HG02970 (cell line): ENCODE measurements around the gene FLT1.

Experiments
- ATAC-seq: cut with Tn5 transposase; IDR thresholded peaks from one replicate; pipeline ENCODE4 v1.9.1; 2021; ENCODE audit warnings: mild to moderate bottlenecking, moderate library complexity, moderate number of reproducible peaks; ENCODE audit not compliant: unreplicated experiment, low FRiP score

The FLT1 gene

DNA sequence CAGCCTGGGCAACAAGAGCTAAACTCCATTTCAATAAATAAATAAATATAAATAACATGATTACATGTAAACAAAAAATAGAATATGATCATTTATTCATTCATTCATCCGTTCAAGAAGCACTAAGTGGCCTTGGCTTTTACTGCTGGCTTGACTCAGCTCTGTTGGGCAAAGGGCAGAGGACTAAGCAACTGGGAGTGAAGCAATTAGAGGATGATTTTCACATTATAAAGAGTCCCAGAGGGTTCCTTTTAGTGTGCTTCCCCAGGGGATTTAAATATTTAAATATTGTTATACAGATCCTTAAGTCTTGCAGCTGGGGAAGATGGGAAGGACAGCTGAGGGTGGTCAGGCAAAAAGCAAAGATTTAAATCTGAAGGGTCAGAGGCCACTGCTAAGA is 34.9 kb upstream of the FLT1 start:
- ATAC-seq = no peak

DNA sequence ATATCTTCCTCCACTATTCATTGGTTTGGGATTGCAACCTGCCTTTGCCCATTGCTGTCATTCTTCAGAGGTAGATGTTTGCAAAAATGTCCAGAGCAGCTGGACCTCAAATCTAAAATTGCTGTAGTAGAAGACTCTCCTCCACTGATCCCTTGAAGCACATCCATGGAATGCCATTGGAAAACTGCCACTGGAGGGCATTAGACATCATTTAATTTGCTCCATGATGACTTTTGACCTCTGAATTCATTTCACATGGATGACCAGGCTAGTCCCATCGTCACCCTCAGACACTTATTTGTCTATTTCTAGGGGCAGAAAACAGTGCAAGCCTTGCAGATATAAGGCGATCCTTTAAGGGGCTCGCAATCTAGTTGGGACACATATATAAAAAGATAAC is 33.9 kb upstream of the FLT1 start:
- no peak for ATAC-seq

DNA sequence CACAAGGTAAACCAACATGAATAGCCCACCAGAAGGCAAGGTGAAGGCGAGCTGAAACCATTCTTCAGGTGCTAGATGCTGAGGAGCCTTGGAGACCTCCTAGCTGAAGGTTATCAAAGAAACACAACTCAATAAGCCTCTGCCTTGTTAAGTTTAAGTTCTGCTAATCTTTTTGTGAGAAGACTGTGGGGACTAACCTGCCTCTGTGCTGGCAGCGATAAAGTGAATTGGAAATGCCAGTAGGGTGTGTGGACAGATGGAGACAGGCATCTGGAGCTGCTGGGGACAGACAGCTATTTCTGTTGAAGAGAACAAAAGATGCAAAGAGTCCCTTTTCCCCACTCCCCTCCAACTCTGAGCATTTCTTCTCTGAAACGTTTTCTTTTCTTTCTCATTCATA is 33.5 kb upstream of the FLT1 start:
- ATAC-seq = no peak

DNA sequence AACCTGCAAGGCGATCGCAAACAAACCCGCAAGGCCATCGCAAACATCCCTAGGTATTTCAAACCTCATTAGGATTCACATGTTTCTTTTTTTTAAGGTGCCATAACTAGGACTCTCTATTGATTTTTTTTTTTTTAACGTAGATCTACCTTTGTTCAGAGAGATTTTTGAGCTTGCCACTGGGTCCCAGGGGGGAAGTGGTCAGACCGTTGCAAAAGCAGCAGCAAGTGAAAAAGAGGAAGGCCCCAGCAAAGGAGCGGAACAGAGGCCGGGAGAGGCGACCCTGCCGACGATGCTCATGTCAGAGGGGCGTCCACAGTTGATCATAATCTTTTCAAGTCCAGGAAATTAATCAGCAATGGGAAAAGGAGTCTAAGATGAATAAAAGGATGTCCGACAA is 32.7 kb upstream of the FLT1 start:
- ATAC-seq = no peak

DNA sequence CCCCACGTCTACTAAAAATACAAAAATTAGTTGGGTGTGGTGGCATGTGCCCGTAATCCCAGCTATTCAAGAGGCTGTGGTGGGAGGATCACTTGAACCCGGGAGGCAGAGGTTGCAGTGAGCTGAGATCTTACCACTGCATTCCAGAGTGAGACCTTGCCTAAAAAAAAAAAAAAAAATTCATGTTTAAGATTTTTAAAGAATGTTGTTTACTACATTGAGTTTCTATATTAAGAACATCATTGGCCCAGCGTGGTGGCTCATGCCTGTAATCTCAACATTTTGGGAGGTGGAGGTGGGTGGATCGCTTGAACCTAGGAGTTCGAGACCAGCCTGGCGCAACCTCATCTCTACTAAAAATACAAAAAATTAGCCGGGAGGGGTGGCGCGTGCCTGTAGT is 31.9 kb upstream of the FLT1 start:
- ATAC-seq = no peak

DNA sequence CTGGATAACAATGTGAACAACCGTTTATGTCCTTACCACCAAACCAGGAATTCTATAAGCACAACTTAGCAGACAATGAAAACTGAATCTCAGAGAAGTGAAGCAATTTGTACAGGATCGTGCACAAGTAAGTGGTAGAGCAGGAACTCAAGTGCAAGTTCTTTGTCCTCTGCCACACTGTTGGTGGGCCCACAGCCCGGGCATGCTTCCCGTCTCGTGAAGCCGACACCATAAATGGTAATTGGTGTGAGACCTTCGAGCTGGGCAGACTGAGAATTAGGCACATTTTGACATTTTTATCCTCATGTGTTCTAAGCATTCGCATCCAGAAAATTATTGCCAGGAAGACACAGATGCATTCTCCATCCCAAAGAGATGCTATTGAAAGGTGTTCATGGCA is 27.9 kb upstream of the FLT1 start:
- no peak for ATAC-seq

DNA sequence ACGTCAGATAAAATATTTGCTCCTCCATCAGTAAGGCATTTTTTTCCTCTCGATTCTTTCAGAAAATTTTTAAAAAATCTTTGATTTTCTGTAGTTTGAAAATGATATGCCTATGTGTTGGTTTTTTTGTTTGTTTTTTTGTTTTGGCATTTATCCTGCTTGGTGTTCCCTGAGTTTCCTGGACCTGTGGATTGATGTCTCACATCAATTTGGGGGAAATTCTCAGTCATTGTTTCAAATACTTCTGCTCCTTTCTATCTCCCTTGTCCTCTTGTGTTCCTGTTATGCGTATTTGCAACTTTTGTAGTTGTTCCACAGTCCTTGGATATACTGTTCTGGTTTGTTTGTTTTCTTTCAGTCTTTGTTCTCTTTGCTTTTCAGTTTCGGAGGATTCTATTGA is 18.8 kb upstream of the FLT1 start:
- ATAC-seq = no peak

DNA sequence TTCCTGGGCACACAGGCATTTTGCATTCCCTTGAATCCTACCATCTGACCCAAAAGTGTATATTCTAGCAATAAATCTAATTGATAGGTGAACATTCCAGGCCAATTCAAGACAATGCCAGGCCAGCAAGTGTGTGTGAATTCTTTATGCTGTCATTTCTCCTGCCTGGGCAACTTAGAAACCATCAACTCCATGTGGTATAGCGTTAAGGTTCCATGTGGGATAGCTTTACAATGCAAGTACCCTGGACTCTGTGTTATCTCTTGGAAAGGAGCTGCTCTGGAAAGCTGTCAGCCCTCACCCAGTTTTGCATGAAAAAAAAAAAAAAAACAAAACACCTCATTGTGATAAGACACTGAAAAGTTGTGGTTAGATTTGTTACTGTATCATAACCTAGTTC is 15.6 kb upstream of the FLT1 start:
- ATAC-seq = no peak

DNA sequence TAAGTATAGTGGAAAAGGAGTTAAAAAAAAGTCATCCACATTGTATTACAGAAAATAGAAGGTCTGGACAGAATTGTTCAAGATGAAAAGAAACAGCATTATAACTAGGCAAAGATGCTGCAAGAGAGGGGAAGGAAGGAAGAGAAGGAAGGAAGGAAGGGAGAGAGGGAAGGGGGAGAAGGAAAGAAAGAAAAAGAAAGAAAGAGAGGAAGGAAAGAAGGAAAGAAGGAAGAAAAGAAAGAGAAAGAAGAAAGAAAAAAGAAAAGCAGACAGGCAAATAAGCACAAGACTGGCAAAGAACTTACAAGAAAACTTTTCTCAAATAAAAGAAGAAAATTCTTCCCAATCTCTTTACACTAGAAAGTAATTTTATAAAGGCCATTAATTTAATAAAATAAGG is 15.1 kb upstream of the FLT1 start:
- no peak for ATAC-seq

DNA sequence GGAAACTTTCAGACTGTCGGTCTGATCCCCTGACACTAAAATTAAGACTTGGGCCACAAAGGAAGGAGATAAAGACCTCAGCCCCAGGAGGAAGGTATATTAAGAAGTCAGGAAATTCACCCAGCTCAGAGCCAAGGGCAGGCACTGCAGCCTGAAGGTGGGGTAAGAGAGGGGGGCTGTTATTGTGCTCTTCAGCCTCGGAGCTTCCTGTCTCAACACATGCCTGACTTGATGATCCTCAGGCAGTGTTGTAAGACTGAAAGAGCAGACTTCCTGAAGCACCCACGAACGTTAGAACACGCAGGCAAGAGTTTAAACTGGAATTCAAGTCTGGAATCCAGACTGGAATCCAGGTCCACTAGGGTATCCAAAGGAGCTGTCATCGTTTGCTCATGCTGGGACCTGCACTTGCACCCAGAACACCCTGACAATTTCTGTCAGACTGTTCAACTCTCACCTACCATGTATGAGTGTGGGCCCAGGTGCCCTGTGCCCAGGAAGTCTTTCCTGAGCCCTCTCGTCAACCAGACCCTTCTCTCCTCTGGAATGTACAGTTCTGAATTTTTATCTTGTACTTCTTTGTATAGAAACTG is 10.7 kb upstream of the FLT1 start:
- no peak for ATAC-seq

DNA sequence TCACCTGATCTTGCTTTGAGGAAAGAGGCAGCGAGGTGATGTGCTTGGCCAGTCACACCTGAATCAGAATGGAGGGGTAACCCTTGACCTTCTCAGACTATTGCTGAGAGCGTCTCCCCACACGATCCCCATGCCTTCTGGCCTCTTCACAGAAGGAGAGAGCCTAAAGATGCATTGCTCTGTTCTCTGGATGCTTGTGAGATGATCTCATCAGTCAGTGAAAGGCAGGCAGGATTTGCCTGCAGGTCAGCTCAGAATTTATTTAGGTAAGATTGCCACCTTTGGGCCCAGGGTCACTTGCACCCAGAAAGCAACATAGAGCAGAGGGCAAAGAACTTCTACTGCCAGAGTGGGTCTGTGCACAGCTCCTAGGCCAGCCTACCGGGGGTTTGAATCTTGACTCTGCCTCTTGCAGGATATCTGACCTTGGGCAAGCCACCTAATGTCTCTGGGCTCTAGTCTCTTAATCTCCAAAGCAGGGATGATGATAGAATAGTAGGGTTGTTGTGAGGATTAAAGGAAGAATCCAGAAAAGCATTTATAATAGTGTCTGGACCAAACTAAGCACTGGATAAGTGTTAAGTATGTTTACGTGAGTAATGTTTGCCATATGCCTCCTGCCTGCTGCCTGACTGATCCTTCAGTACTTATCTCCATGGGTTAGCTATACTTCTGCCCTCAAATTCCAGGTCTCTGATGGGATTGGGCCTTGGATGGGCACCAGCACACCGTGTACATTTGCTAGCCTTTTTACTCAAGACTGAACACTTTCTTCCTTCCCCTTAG is 8.4 kb upstream of the FLT1 start:
- ATAC-seq = no peak

DNA sequence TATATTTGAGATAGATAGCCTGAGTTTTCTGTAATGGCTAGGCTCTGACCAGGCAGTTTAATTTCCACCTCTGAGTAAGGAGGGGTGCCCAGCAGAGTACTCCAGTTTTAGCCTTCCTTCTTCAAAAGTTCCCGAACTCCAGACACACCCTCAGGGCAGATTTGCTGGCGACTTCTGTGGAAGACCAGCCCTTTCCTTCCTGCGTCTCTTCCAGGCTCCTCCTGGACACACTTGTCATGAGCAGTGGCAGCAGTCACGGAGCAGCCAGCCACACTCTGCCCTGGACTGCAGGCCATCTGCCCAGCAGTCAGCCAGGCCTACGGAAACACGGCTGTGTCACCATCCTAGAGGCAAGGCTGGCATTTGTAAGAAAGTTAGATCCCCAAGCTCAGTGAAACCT is 6.6 kb upstream of the FLT1 start:
- no peak for ATAC-seq

DNA sequence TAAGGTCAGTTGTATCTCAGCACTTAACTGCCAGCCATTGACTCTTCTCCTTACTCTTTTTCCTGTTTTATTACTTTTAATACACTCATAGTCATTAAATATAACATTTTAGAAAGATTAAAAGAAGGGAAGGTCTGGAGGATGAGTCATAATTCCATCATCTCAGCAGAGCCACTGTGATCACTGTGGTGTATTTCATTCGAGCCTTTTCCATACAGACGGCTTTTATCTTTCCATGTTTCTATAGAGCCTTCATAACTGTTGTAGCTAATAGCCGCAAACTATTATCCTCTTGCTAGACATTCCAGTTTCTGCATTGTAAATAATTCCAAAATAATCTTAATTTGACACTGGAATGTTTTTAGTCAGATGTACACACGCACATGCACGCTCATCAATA is 4.7 kb upstream of the FLT1 start:
- ATAC-seq = no peak

DNA sequence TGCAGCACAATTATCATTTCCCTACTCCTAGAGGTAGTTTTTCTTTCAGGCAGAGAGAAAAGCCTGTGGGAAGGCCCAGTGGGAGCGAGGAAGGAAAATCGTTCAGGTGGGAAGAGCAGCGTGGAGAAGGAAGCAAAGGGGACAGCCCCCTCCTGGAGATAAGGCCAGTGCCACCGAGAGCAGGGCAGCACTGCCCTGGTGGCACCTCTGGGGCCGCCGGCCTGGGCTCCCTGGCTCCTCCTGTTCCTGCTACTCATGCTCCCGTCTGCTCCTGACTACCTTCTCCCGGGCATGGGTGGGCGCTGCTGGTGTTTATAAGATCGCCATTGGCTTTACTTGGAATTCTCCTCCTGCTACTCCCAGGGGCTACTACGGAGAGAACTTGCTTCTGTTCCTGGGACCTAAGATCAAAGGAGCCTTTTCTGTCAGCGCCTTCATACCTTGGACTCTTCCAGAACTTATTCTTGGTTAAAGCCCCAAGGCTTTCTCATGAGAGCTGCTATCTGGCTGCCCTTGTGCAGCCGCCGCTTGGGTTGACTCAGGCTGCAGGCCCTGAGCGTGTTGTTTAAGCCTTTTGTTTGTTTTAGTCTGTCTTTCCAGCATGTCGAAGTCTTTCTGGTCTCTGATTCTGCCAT is 3.7 kb upstream of the FLT1 start:
- ATAC-seq = no peak

DNA sequence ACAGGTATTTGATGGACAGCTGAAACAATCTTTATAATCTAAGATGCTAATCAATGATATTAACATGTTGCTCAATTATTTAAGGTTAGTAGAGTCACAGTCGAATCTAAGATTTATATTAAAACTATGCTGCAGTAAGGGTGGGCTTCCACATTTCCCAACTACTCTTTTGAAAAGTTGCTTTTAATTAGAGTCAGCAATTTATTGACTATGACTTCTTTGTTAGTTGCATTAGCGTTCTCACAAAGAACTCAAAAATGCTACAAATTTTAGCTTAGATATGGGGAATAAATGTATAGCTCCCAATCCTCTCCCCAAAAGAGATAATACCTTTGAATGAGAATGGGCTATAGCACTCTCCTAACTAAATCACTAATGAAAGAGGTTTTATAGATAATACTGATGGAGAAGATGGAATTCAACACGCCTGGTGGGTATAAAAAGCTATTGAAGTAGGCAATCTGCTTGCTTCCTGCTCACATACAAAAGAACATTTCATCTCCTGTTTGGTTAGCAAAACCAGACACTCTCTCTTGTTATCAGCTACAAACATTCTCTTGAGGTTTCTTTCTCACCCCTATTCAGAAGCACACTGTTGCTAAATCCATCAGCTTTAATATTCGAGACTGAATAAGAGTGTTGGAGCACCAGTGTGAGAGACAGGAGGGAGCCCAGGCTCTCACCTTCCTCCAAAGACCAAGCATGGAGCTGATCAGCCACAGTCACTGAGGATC is 2.4 kb upstream of the FLT1 start:
- no peak for ATAC-seq

DNA sequence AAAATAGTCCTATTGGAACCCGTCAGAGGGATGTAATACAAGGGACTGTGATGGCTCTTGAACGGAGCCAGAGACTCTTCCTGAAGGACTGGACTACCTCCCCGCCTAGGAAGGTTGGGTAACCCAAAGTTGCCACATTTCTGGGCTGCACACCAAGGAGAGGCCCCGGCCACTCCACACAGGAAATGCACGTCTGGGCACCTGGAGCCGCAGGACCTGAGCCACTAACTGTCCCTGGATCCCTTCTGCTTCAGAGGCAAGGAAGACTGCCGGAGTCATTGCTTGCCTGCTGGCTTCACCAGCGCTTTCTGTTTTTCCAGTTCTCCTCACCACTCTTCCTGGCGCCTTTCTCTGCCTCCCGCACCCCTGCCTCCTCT is 1.2 kb upstream of the FLT1 start:
- ATAC-seq = no peak

DNA sequence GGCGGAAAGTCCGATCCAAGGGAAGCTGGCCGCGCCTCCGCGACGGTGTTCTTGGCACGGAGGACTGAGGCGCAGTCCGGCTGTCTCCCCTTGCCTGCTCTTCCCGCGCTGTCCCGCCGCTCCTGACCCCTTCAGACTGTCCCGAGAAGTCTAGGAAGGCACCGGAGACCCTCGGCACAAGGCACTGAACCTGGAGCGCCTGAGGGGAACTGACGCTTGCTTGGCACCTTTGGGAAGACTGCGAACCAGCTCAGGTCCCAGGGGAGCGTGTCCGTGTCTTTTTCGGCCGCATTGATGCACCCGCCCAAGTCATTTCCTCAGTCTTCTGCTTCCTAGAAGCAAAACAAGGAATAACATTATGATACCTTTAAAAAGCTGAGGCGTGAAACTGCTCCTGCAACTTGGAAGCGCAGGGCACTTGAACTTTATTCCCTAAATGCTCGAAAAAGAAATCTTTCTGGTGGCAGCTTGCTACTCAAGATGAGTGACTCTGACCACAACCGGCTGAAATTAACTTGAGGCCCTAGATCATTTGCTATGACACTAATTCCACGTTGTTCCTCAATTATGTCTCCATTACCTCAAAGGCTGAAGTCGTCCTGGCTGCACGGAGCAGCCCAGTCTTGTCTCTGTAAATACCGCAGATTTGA is 735 bp upstream of the FLT1 start:
- ATAC-seq = no peak

DNA sequence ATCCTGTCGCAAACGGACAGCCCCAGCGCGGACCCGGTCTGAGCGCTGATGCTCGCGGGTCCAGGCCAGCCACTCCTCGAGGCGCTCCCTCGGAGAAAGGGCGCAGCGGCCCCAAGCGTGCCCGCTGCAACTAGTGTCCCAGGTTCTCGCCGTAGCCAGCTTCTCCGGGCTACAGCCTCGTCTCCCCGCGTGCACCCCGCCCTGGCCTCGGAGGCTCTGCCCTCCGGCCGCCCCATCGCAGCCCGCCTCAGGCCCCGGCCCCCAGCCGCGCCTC is 487 bp downstream of the FLT1 start:
- no peak for ATAC-seq

DNA sequence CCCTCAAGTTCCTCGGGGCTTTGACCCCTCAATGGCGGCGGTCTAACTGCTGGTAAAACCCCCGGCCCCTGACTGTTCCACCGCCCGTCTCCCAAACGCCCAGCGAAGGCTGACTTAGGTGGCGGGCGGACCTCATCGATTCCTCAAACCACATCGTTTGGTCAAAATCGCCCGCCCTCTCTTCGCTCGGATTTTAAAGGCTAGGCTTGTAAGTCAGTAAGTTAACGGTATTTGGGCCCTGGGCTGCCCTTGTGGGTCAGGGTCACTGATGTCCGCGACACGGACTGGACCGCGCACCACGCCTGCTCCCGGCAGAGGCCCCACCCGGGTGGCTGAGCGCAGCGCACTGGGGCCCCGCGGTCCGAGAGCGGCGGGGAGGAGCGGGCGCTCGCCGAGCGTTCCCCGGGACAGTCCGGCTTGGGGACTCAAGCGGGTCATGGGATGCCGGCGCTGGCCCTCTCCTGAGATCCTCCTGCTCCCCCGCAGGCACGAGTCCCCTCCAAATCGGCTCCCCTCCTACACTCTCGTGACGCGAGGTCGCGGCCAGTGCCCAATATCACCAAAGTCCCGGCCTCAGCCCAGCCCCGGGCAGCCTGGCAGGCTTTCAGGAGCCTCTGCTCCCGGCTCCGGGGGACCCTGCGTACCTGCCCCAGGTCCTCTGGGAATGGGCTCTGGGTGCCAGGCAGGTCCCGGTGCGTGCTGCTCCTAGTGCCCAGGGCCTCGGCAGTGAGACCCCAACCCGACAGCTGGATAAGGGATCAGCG is 1.0 kb downstream of the FLT1 start:
- no peak for ATAC-seq

DNA sequence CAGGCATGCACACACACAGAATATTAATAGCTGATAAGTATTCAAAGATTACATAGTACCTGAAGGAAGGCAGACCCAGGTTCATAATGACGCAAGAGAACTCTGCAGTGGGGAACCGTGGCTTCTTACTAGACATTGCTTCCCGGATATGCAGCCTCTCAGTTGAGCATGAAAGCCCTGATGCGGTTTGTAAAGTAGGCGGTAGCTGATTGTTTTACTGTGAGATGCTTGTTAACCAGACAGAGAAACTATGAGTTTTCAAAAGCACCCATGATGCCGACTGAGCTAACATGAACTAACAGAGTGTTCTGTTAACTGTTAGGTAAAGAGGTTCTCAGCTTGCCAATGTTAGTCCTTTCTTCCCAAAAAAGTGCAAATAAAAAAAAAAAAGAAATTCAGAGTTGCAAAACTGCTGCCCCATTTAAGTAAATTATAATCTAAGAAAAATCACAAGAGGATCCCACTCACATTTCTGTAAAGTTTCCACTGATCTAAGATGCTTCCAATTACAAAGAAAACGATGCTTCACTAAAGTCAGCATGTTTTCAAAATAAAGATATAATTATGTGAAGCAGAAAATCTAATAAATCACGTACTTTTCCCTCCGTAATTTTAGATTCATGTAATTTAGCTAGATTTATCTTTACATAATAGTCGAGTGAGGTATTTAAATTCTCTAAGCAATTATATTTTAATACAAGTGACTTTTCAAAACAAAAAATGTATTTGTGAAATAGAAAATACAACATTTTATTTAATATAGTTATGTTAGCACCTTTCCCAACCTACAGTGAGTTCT is 2.2 kb downstream of the FLT1 start:
- ATAC-seq = no peak
